DND-41 (cell line): Measurements from ENCODE around the gene SSTR3.

ENCODE experiments used
- CTCF ChIP-seq: IDR thresholded peaks from 2 replicates; pipeline ENCODE4 v1.5.1; 2012; ENCODE audit warnings: borderline replicate concordance, low read length, moderate library complexity, mild to moderate bottlenecking; ENCODE audit not compliant: poor library complexity, severe bottlenecking; ENCODE audit errors: extremely low read depth
- EZH2 ChIP-seq: IDR thresholded peaks from 3 replicates; pipeline ENCODE4 v1.6.1; 2012; ENCODE audit warnings: borderline replicate concordance, low read depth, mild to moderate bottlenecking, moderate library complexity, low read length, inconsistent platforms; ENCODE audit not compliant: severe bottlenecking

GRCh38 chr22:37169947-37170688, 42.2 kb downstream of the SSTR3 start:
- TF ChIP-seq CTCF = peak; percentile 10
- no peak for TF ChIP-seq EZH2
